Measurements from ENCODE around the gene PPFIA1.

PPFIA1 gene

DNA sequence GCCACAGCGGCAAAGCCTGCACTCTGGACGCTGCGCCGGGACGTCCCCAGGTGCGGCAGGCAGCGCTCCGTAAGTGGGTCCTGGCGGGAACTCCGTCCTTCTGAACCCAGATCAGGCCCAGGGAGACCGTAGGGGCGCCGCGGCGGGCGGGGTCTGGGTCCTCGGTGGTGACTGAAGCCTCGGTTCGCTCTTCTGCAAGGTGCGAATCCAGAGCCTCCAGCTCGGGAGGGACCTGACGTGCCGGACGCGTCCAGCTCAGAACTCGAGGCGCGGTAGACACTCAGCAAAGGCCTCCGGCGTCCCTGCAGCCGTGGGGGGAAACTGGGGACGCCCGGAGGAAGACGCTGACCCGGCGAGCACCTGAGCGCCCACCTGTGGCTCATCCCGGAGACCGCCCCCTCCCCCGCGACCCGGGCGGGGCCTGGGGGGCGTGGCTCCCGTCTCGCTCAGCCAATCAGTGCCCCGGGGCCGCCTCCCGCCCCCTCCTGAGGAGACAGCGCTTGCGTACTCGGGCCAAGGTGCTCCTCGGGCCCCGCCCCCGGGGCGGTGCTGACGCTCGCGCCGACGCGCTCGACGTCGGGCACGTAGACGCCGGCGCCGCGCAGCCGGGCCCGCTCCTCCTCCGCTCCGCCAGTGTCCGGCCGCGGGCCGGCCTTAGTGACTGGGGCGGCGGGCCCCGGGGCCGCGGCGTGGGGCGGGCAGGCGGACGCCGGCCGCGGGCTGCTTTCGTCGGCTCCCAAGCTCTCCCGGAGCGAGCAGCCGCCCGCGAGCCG lies at the start of gene PPFIA1:
TSS of gene PPFIA1 (plus strand) at position 587 of the 773 bp plus-strand sequence. CDS start 1,483 bp downstream, outside the sequence.
- peak; percentile 95 for DNase-seq (ENCODE audit: low read depth)

DNA sequence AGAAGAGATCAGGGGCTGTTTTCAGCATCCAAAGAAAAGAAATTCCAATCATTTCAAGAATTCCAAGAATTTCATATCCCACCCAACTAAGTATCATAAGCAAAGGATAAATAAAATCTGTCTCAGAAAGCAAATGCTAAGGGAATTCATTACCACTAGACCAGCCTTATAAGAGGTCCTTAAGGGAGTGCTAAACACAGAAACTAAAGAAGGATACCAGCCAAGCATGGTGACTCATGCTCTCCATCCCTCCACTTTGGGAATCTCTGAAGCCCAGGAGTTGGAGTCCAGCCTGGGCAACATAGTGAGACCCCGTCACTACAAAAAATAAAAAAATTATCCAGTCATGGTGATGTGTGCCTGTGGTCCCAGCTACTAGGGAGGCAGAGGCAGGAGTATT lies 49.6 kb upstream of the PPFIA1 start:
- no peak for DNase-seq (ENCODE audit: low read depth)

DNA sequence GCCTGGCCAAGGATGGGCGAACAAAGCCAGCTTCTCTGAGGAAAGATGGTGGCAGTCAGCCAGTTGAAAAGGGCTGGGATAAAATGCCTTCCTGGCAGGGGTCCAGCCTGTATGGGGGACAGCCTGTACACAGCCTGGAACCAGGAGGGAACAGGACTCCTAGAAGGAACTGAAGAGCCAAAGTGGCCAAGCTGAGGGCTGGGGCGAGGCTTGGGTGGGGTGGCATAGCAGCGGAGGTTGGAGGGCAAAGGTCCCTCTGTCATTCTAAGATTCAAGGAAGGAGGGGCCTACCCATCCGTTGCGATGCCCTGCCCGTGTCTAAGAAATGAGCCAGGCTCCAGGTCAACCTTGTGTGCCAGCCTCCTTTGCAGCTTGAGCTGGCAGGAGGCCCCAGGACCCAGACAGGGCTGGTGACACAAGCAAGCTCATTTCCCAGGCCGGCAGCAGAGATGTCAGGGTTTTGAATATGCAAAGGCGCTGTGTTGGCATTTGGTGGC lies 44.8 kb upstream of the PPFIA1 start:
- DNase-seq (ENCODE audit: low read depth), result no peak

DNA sequence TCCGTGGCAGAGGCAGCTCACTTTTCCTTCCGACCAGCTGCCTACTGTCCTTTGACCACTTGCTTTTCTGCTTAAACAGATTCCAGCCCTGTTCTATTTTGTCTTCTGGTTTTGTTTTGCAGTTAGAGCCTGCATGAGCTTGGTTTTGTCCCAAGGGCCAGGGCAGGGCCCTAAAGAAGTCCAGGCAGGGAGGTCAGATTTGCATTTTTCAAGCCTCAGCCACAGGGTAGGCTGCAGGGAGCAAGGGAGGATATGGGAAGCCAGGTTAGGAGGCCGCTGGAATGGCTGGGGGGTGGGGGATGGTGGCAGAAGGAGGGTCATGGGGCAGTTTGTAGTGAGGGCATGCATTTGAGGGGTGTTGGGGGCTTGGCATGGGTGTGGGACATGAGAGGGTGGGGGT lies 44.3 kb upstream of the PPFIA1 start:
- no peak for DNase-seq (ENCODE audit: low read depth)

- DNase-seq (ENCODE audit: low read depth), result no peak
Observed at GRCh38 chr11:70226967-70227366, 43.5 kb upstream of the PPFIA1 start.

DNA sequence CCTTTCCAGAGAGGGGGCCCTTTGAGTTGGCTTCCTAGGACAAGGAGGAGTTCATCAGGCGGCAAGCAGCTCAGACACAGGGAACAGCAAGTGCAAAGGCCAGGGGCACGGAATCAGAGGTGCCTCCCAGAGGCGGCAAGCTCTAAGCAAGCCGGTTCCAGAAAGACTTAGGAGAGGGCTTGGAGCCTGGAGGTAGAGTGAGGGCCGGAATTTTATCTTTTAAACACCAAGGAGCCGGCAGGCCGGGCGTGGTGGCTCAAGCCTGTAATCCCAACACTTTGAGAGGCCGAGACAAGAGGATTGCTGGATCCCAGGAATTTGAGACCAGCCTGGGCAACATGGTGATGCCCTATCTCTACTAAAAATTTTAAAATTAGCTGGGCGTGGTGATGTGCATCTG lies 40.8 kb upstream of the PPFIA1 start:
- no peak for DNase-seq (ENCODE audit: low read depth)

- no peak for DNase-seq (ENCODE audit: low read depth)
Observed at GRCh38 chr11:70230151-70230839, 40.2 kb upstream of the PPFIA1 start.

DNA sequence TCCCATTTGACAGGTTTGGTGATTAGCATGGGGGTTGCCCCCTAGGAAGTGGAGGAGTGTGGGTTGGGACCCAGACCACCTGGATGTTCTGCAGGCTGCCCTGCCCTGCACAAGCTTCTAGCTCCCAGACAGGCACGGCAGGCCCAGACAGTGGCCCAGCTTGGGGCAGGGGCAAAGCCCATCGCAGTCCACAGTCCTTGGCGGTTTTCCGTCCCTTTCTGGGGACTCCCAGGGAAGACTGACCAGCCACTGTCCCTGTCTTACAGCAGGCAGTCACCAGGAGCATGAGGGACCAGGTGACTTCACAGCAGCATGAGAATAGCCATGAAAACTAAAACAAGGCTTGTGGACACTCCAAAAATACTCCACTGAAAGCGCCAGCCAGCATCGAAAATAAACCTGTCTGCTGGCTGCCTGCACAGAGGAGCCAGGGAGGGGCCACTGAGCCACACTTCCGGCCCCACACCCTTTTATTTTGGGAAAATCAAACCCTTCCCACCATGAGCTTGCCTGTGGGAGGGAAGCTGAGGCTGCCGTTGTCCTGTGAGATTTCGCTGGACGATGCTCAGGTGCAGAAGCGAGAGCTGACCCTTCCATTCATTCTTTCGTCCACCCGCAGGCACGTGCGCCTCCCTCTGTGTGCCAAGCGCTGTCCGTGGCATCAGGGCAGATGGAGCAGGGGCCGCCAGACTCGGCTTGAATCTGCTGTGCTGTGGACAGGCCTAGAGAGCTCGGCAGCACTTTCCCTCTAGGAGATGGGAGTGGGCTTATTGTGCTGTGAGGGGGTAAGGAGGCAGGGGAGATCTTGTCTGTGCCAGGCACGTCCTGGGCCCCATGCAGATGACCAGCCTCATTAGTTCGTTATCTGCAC lies 39.4 kb upstream of the PPFIA1 start:
- DNase-seq (ENCODE audit: low read depth), result no peak

DNA sequence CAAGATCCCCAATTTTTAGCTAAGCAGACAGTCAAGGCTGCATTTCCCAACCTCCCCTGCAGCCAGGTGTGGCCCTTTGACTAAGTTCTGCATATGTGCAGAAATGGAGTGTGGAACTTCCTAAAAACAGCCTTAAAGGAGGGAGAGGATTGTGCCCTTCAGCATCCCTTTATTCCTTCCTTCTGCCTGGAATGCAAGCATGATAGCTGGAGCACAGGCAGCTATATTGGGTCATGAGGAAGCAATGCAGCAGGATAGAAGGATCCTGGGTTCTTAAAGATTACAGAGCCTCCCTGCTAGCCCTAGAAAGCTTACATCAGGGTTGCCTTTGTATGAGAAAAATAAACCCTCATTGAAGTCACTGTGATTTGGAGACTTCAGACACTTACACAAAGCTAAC lies 37.5 kb upstream of the PPFIA1 start:
- DNase-seq (ENCODE audit: low read depth), result no peak

- DNase-seq (ENCODE audit: low read depth), result no peak
Observed at GRCh38 chr11:70233511-70233934, 37.0 kb upstream of the PPFIA1 start.

GRCh38 chr11:70233962-70234361 lies 36.5 kb upstream of the PPFIA1 start:
- no peak for DNase-seq (ENCODE audit: low read depth)

- DNase-seq (ENCODE audit: low read depth), result no peak
Observed at GRCh38 chr11:70240337-70240736, 30.2 kb upstream of the PPFIA1 start.

DNA sequence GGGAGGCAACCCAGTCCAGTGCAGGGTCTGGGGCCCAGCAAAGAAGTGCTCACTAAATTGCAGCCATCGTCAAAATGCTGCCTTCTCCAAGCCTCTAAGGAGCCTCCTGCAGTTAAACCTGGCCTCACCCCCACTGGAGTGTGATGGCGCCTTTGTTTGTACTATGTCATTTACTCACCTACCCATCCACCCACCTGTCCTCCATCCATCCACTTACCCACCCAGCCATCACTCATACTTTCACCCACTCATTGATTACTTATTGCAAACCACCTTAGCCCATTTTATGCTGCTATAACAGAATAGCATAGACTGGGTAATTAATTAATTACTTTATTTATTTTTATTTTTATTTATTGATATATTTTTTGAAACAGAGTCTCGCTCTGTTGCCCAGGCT lies 28.8 kb upstream of the PPFIA1 start:
- DNase-seq (ENCODE audit: low read depth), result no peak

DNA sequence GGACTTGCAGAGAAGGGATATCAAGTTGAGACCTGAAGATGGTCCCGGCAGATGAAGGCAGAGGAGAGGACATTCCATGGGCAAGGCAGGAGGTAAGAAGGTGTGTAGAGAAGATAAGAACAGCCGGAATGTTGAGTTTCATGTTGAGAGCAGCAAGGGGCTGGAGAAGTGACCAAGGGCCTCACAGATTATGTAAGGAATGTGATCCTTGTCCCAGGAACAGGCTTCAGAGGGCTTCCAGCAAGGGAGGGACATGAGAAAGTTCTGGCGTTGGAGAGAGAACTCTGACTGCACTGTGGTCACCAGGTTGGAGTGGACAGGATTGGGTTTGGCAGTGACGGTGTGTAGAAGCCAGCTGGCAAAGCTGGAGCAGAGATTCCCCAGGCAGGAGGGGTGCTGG lies 27.6 kb upstream of the PPFIA1 start:
- no peak for DNase-seq (ENCODE audit: low read depth)

DNA sequence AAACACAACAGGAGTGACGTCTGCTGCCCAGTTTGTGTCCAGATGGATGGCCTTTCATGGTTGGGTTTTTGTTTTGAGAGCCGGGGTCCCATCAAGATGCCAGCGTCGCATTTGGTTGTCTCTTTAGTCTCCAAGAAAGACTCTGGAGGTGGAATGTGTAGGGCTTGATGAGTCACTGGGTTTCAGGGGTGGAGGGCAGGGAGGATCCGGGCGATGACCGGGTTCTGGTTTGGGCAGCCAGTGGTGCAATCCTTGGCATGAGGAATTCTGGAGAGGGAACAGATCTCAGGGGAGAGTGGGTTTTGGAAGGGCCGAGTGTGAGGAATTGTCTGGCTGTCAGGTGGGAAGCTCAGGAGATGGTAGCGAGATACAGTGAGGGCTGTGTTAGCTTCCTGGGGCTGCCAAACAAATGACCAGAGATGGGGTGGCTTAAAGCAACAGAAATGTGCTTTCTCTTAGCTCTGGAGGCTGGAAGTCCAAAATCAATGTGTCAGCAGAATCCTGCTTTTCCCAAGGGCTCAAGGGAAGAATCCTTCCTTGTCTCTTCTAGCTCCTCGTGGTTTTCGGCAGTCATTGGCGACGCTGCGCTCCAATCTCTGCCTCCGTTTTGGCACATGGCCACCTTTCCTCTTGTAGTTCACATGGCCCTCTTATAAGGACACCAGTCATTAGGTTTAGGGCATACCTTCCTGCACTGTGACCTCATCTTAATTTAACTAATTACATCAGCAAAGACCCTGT lies 26.4 kb upstream of the PPFIA1 start:
- DNase-seq (ENCODE audit: low read depth), result no peak

GRCh38 chr11:70244698-70245097 lies 25.8 kb upstream of the PPFIA1 start:
- DNase-seq (ENCODE audit: low read depth), result no peak

GRCh38 chr11:70246196-70246595 lies 24.3 kb upstream of the PPFIA1 start:
- no peak for DNase-seq (ENCODE audit: low read depth)

- no peak for DNase-seq (ENCODE audit: low read depth)
Observed at GRCh38 chr11:70247042-70247709, 23.3 kb upstream of the PPFIA1 start.

GRCh38 chr11:70247710-70248072 lies 22.8 kb upstream of the PPFIA1 start:
- DNase-seq (ENCODE audit: low read depth), result no peak

DNA sequence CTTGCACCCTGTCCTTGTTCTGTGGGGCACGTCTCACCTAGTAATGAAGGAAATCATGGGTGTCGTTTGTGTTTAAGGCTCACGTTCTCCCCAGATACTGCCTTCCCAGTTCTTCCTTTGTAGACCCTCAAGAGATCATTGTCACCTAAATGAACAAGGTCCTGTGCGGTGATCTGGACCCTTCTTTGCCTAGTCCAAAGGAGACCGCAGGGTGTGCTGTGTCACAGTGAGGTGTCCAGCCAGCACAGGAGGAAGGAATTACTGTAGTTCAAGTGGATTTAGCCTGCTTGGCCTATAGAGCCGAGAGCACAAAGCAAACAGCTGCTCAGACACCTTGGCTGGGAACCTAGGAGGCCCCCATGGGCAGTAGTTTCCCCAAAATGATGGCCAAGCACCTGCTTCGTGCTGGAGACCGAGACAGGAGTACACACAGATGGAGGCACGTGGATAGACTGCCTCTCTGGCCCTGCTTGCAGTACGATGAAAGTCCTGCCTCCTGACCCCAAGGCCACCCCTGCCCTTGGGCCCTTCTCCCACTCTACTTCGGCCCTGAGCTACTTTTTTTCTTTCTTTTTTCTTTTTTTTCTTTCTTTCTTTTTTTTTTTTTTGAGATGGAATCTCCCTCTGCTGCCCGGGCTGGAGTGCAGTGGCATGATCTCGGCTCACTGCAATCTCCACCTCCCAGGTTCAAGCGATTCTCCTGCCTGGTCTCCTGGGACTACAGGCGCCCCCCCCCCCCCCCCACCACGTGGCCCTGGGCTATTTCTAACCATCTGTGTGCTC lies 19.4 kb upstream of the PPFIA1 start:
- no peak for DNase-seq (ENCODE audit: low read depth)
